ENCODE measurements around the gene RPL9.

Gene RPL9

DNA sequence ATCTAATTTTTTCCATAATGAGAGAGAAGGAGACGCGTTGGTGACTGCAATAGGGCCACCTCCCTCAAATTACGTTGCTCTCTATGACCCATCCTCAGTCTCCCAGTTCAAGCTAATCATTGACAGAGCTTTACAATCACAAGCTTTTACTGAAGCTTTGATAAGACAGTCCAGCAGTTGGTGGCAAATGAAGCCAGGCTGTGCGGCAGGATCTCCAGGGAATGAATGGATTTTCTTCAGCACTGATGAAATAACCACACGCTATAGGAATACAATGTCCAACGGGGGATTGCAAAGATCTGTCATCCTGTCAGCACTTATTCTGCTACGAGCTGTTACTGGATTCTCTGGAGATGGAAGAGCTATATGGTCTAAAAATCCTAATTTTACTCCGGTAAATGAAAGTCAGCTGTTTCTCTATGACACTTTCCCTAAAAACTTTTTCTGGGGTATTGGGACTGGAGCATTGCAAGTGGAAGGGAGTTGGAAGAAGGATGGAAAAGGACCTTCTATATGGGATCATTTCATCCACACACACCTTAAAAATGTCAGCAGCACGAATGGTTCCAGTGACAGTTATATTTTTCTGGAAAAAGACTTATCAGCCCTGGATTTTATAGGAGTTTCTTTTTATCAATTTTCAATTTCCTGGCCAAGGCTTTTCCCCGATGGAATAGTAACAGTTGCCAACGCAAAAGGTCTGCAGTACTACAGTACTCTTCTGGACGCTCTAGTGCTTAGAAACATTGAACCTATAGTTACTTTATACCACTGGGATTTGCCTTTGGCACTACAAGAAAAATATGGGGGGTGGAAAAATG, 51.7 kb downstream of the RPL9 start, which contains the start of gene KLB:
KLB (plus strand) TSS at position 168 of the 821 bp plus-strand sequence; CDS start at position 188, 20 bp downstream.
- no peak for DNase-seq (ENCODE audit: extremely low read depth, insufficient read length)
- Histone ChIP-seq H3K4me3 (replicated peaks; ENCODE audit: low read depth, low read length) (no peak within 1 kb of the TSS), H3K36me3 (ENCODE audit: control insufficient read depth, insufficient read depth, low read length) (no peaks in the 10 kb centered on the region), H3K27me3 (replicated peaks; ENCODE audit: control insufficient read depth, insufficient read depth, low read length) (no peaks in the 10 kb centered on the region)
- TF ChIP-seq, protein P1, sequence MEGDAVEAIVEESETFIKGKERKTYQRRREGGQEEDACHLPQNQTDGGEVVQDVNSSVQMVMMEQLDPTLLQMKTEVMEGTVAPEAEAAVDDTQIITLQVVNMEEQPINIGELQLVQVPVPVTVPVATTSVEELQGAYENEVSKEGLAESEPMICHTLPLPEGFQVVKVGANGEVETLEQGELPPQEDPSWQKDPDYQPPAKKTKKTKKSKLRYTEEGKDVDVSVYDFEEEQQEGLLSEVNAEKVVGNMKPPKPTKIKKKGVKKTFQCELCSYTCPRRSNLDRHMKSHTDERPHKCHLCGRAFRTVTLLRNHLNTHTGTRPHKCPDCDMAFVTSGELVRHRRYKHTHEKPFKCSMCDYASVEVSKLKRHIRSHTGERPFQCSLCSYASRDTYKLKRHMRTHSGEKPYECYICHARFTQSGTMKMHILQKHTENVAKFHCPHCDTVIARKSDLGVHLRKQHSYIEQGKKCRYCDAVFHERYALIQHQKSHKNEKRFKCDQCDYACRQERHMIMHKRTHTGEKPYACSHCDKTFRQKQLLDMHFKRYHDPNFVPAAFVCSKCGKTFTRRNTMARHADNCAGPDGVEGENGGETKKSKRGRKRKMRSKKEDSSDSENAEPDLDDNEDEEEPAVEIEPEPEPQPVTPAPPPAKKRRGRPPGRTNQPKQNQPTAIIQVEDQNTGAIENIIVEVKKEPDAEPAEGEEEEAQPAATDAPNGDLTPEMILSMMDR (IDR thresholded peaks at IDR 0.05; ENCODE audit: insufficient read depth, low read length, poor library complexity, severe bottlenecking): no peak
